ENCODE data around the gene C1QTNF6.

Gene C1QTNF6

DNA sequence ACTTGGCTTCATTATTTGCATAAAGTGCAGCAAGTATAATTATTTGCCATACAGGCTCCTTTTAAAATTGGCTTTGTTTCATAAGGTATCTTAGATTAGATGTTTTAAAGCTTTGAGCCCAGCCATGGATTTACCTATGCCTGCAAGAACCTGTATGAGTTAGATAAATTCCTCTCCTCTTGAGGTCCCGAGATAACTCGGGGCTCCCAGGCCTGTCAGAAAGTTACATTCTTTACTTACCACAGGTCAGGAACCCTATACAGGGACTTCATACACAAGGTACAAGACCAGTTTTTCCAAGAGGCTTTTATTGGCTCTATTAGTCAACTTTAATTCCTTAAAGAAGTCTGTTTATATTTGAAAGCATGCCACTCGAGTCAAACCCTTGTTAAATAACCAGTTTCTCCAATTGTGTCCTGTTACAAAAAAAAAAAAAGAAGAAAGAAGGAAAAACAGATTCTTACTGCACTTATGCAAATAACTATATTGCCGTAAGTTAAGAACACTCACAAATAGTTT, 2.3 kb upstream of the C1QTNF6 start:
- no peak for DNase-seq (ENCODE audit: low read depth in 2 of 2)

DNA sequence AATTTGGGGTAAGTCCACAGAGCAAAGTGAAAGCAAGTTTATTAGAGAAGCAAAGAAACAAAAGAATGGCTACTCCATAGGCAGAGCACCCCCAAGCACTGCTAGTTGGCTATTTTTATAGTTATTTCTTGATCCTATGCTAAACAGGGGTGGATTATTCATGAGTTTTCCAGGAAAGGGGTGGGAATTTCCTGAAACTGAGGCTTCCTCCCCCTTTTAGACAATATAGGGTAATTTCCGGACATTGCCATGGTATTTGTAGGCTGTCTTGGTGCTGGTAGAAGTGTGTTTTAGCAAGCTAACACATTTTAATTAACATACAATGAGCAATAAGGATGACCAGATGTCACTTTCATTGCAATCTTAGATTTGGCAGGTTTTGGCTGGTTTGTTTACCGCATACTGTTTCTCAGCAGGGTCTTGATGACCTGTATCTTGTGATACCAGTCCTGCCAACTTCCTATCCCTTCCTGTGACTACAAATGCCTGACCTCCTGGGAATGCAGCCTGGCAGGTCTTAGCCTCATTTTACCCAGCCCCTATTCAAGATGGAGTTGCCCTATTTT, 937 bp upstream of the C1QTNF6 start:
- peak in 1 of 2 experiments; percentile 30 for DNase-seq (ENCODE audit: low read depth in 2 of 2)

DNA sequence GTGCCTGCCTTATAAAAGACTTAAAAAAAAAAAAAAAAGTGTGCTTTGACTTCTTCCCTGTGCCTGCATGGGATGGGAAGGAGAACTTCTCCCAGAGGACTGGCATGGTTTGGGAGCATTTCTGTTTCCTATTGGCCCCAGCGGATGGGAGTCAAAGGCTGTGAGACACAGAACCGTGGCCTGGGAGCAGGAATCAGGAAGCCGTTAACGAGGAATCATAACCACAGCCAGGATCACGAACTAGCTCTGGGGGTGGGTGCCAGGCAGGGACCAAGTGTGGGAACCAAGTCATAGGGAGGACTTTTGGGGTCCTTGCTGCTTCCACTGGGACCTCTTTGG, 526 bp downstream of the C1QTNF6 start:
- DNase-seq (ENCODE audit: low read depth in 2 of 2), result no peak

GRCh38 chr22:37186997-37187522, 987 bp downstream of the C1QTNF6 start:
- no peak for DNase-seq (ENCODE audit: low read depth in 2 of 2)

GRCh38 chr22:37186228-37186996, 1.6 kb downstream of the C1QTNF6 start:
- peak; percentile 68 to 70 for DNase-seq (ENCODE audit: low read depth in 2 of 2)

DNA sequence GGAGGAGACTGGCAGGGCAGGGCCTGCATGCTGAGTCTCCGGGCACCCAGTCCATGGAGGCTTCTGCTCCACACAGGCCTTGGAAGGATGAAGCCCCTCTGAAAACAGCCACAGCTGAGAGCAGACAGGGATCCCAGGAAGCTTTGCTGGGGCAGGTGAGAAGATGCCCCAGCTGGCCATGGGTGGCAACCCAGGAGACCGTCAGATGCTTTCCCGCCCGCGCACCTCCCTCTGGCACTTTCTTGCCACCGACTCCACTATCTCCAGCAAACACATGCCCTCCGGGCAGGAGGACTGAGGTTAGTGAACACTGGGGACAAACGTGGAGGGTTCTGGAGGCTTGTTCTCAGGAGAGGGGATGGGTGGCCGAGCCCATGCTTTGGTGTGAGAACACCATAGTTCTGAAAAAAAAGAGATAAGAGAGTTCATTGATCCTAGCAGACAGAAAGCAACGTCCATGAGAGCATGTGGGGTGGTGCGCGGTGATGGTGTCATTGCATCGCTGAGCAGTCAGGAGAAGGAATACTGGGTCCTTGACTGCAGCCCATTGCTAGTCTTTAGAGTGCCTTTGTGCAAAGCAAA, 2.3 kb downstream of the C1QTNF6 start:
- no peak for DNase-seq (ENCODE audit: low read depth in 2 of 2)

DNA sequence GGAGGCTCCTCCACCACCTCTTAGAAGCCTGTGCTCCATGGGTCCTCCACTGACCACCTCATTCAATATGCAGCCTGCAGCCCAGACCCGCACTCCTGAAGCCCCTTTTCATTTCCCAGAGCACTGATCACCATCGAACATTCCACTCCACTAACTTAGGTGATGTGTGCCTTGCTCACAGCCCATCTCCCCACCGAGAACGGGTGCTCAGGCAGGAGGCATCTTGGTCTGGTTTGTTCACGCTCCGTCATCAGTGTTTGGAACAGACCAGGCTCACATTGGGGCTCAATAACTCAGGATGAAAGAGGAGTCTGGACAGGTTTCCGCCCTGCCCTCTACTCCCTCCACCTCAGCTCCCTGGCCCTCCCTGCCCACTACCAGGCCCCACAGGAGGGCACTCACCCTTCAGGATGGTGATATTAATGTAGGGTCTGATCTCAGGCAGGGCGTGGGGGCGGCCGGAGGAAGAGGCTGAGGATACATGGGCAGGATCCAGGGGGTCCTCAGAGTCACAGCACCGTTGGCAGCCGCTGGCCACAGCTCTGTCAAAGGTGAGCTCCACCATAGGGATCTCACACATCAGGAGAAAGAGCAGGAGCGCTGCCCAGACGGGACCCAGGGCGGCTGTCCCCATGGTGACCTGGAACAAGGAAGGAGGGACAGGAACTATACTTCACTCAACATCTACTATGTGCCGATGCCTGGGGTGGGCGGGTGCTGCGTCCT, 3.1 kb downstream of the C1QTNF6 start:
- no peak for DNase-seq (ENCODE audit: low read depth in 2 of 2)

DNA sequence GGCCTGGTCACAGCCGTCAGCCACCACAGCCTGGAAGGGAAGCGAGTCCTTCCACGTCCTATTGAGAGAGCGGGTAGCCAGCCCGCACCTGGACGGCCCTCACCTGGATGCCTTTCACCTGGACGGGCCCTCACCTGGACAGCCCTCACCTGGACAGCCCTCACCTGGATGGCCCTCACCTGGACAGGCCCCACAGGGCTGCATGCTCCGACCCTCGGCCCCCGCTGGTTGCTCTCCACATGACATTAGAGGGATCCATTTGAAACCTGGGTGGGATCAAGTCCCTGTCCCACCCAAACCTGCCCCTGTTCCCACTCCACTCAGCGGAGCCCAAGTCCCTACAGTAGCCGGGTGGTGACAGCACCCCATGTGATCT, 3.7 kb downstream of the C1QTNF6 start:
- DNase-seq (ENCODE audit: low read depth in 2 of 2), result no peak

DNA sequence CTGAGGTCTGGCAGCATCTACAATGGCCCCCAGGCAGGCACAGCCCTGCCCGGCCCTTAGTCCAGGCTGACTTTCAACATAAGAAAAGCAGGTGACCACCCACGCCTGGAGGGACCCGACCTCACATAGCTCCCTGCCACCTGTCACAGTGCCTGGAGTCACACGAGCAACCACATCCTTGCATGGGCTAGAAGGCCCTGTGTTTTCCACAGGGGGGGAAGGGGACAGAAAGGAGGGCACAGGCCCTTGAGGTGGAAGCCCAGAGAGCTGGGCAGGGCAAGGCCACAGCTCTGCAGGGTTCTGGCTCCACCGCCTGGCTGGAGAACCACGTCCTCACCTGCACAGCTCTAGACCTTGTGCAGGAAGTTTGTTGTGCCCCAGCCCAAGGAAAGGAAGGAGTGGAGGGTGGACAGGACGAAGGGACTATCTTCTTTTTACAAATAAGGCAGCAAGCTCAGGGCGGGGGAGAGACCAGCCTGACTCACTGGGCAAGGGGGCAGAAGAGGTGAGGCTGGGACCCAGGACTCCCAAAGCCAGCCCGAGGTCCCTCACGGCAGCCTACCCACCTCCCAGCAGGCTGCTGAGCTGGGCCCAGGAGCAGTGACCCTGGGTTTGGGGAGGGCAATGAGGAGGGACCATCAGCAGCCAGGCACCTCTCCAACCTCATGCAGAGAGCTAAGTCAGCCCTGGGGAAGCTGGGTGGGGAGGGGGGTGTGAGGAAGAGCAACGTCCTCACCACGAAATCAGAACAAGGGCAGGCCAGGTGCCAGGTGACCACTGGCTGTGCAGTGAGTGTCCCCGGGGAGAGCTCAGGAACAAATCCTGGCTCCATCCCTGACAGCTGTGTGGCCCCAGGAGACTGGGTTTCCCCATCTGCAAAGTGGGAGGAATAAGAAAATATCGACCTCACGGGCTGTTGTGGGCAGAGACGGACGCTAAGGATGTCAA, 4.3 kb downstream of the C1QTNF6 start:
- no peak for DNase-seq (ENCODE audit: low read depth in 2 of 2)

- DNase-seq (ENCODE audit: low read depth in 2 of 2), result no peak
These were observed 5.2 kb downstream of the C1QTNF6 start for GRCh38 chr22:37182949-37183245.

DNA sequence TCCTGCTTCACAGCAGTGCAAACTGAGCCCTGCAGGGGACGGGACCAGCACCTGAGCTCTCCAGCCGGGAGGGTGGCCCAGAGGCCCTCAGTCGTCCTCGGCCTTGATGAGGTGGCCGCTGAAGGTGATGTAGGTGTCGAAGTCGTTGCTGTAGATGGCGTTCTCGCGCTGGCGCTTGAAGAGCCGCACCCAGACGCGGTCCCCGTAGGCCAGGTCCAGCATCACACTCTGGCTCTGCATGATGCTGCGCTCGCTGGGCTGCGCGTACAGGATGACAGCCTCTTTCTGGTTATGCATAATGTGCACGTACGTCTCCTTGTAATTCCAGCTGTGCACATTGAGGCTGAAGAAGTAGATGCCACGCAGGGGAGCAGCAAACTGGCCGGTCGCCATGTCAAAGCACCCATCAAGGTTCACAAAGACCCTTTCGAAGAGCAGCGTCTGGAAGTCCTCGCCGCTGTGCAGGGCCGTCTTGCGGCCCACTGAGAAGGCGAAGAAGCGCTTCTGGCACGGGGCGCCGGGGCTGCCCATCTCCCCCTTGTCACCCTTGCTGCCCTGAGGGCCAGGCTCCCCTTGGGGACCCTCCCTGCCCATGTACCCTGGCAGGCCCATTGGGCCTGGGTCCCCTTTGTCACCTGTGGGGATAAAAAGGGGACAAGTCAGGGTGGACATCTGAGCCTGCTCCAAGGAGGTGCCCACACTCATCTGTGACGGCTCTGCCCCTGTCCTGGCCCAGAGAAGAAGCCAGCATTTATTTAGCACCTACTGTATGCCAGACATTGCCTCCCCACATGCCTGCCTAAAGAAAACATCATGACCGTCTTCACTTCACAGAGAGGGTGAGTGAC, 5.7 kb downstream of the C1QTNF6 start:
- DNase-seq (ENCODE audit: low read depth in 2 of 2), result no peak

GRCh38 chr22:37181681-37182080, 6.4 kb downstream of the C1QTNF6 start:
- DNase-seq (ENCODE audit: low read depth in 2 of 2), result no peak

- no peak for DNase-seq (ENCODE audit: low read depth in 2 of 2)
These were observed 7.4 kb downstream of the C1QTNF6 start for GRCh38 chr22:37180531-37181231.

- DNase-seq (ENCODE audit: low read depth in 2 of 2), result no peak
These were observed 8.2 kb downstream of the C1QTNF6 start for GRCh38 chr22:37179622-37180420.

DNA sequence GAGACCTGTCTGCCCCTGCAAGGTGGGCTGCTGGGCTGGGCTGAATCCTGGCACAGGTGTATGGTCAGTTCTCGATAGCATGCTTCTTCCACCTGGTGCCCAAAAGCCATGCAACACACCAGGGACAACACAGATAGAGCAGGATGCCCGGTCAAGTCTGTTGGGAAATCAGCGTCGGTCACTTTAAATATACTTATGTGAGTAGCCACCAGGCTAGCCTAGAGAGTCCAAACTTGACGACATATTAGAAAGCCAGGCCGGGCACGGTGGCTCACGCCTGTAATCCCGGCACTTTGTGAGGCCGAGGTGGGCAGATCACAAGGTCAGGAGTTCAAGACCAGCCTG, 8.9 kb downstream of the C1QTNF6 start:
- DNase-seq (ENCODE audit: low read depth in 2 of 2), result no peak

GRCh38 chr22:37178350-37179125, 9.5 kb downstream of the C1QTNF6 start:
- no peak for DNase-seq (ENCODE audit: low read depth in 2 of 2)

DNA sequence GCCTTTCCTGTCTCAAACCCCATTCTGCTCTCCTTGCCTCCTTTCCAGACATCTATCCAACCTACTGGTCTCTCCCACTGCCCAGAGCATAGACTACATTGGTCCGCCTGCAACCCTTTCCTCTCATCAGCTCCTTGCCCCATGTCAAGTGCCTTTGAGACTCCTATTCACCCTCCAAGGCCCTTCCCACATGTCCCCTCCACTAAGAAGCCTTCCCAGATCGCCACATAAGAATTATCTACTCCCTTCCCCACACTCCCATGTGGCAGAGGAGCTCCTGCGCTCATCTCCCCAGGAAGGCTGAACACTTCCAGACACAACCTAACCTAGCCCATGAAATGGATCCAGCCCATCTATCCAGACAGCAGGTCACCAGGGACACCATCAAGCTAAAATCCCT, 10.3 kb downstream of the C1QTNF6 start:
- no peak for DNase-seq (ENCODE audit: low read depth in 2 of 2)

DNA sequence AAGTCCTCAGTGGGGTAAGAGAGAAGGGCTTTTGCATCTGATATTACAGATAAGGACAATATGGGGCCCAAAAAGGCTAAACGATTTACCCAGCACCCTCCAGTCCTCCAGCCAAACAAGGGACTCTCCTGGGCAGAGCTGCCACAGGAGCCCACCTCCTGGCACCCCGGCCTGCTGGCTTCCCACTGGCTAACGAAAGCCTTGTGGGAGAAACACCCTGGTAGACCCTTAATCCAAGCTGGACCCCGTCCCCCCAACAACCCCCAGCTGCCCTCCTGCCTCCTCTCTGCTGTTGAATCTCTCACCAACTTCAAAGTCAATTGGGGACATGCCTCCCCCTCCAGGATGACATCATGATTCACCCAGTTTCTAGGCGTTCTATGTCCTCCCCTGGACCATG, 10.8 kb downstream of the C1QTNF6 start:
- DNase-seq (ENCODE audit: low read depth in 2 of 2), result no peak
